IMR-90 (cell line): ENCODE measurements around the gene COQ10A. TPM values are rescaled to one million over a fixed set of nuclear protein-coding genes. Genes with fewer than 3 reads are reported as not detected.

ENCODE experiments used
- ATAC-seq: fragments of 200-7000 bp; cut with Tn5 transposase; 2 replicates; pipeline ENCODE4 v1.9.1; 2020; ENCODE audit warnings: low read depth, mild to moderate bottlenecking, moderate library complexity
- BruUV-seq: library from RNA; stranded (reverse); fragments of 400-500 nt; replicated peaks from 2 replicates; lab custom pipeline; 2021; lab: Mats Ljungman, UMichigan
- CTCF ChIA-PET: fragments of 300-600 bp; formaldehyde crosslinking; extraction: SDS; loops from one replicate; lab custom pipeline; 2021; ENCODE audit warnings: antibody characterized with exemption; lab: Yijun Ruan, JAX
- POLR2A ChIA-PET: fragments of 300-600 bp; sonication (Branson Sonifier 250); formaldehyde crosslinking; loops from one replicate; lab custom pipeline; 2022; ENCODE audit warnings: antibody characterized with exemption; ENCODE audit not compliant: unreplicated experiment; lab: Charles Lee
- DNase-seq: peaks from one replicate; pipeline ENCODE4 v3.0.0; 2013
- H2AFZ ChIP-seq: replicated peaks from 2 replicates; pipeline ENCODE3; 2013; ENCODE audit warnings: low read length, mild to moderate bottlenecking; ENCODE audit not compliant: poor library complexity
- H2AK5ac ChIP-seq: 2 replicates; pipeline ENCODE4 v1.6.1; 2013; ENCODE audit warnings: low read depth, low read length, inconsistent platforms
- H2AK9ac ChIP-seq: replicated peaks from 2 replicates; pipeline ENCODE3; 2013; ENCODE audit warnings: mild to moderate bottlenecking, low read depth, low read length, moderate library complexity; ENCODE audit not compliant: poor library complexity
- H2BK120ac ChIP-seq: 2 replicates; pipeline ENCODE4 v1.6.1; 2013; ENCODE audit warnings: low read depth, low read length, inconsistent platforms
- H2BK15ac ChIP-seq: 3 replicates; pipeline ENCODE4 v1.6.1; 2013; ENCODE audit warnings: low read depth, low read length, inconsistent platforms
- H2BK20ac ChIP-seq: 2 replicates; pipeline ENCODE4 v1.6.1; 2013; ENCODE audit warnings: low read depth, mild to moderate bottlenecking, inconsistent platforms, low read length, moderate library complexity
- H2BK5ac ChIP-seq: 2 replicates; pipeline ENCODE4 v1.6.1; 2013; ENCODE audit warnings: mild to moderate bottlenecking, low read depth, low read length, inconsistent platforms; ENCODE audit not compliant: poor library complexity, severe bottlenecking
- H3K14ac ChIP-seq: replicated peaks from 2 replicates; pipeline ENCODE4 v1.6.1; 2013; ENCODE audit warnings: low read depth, low read length, inconsistent platforms
- H3K18ac ChIP-seq: 2 replicates; pipeline ENCODE4 v1.6.1; 2013; ENCODE audit warnings: low read depth, low read length, control low read depth
- H3K23ac ChIP-seq: 2 replicates; pipeline ENCODE4 v1.6.1; 2013; ENCODE audit warnings: low read depth, low read length, inconsistent platforms
- H3K27ac ChIP-seq: 2 replicates; pipeline ENCODE4 v1.5.1; 2013; ENCODE audit warnings: mild to moderate bottlenecking, control low read depth, low read length; ENCODE audit not compliant: insufficient read depth
- H3K27me3 ChIP-seq: 2 replicates; pipeline ENCODE4 v1.6.1; 2013; ENCODE audit warnings: low read length; ENCODE audit not compliant: control insufficient read depth, insufficient read depth
- H3K36me3 ChIP-seq: 2 replicates; pipeline ENCODE4 v1.6.1; 2013; ENCODE audit warnings: low read length, mixed read lengths; ENCODE audit not compliant: control insufficient read depth, insufficient read depth
- H3K4ac ChIP-seq: 2 replicates; pipeline ENCODE4 v1.6.1; 2013; ENCODE audit warnings: low read depth, low read length, inconsistent platforms
- H3K4me1 ChIP-seq: 2 replicates; pipeline ENCODE4 v1.6.1; 2013; ENCODE audit warnings: low read length, mixed read lengths; ENCODE audit not compliant: control insufficient read depth, insufficient read depth
- H3K4me2 ChIP-seq: 2 replicates; pipeline ENCODE4 v1.6.1; 2013; ENCODE audit warnings: low read depth, mild to moderate bottlenecking, control low read depth, low read length, moderate library complexity
- H3K4me3 ChIP-seq: 2 replicates; pipeline ENCODE4 v1.5.1; 2013; ENCODE audit warnings: low read depth, mild to moderate bottlenecking, control low read depth, low read length, moderate library complexity; ENCODE audit not compliant: insufficient read depth
- H3K56ac ChIP-seq: 2 replicates; pipeline ENCODE4 v1.6.1; 2013; ENCODE audit warnings: low read length, inconsistent platforms; ENCODE audit not compliant: insufficient read depth; ENCODE audit errors: extremely low read depth
- H3K79me1 ChIP-seq, 2 experiments: 2 replicates each; pipeline ENCODE4 v1.6.1; 2013; ENCODE audit warnings: low read length in 2 of 2, inconsistent platforms in 1 of 2, low read depth in 1 of 2
- H3K9ac ChIP-seq: 2 replicates; pipeline ENCODE4 v1.6.1; 2013; ENCODE audit warnings: low read depth, low read length, control low read depth
- H3K9me1 ChIP-seq: 2 replicates; pipeline ENCODE4 v1.6.1; 2013; ENCODE audit warnings: low read length, inconsistent platforms; ENCODE audit not compliant: insufficient read depth
- H3K9me3 ChIP-seq: 2 replicates; pipeline ENCODE4 v1.6.1; 2013; ENCODE audit warnings: low read length; ENCODE audit not compliant: control insufficient read depth, insufficient read depth
- H4K20me1 ChIP-seq: 2 replicates; pipeline ENCODE4 v1.6.1; 2013; ENCODE audit warnings: low read length, inconsistent platforms; ENCODE audit not compliant: insufficient read depth
- H4K5ac ChIP-seq: 2 replicates; pipeline ENCODE4 v1.6.1; 2013; ENCODE audit warnings: mild to moderate bottlenecking, low read depth, low read length, control low read depth
- H4K8ac ChIP-seq, 2 experiments: 2 replicates each; pipeline ENCODE4 v1.6.1; 2013; ENCODE audit warnings: low read depth in 2 of 2, low read length in 2 of 2, control low read depth in 1 of 2, inconsistent platforms in 1 of 2
- H4K91ac ChIP-seq: 2 replicates; pipeline ENCODE4 v1.6.1; 2013; ENCODE audit warnings: low read depth, low read length, inconsistent platforms; ENCODE audit not compliant: insufficient read depth
- CEBPB ChIP-seq: IDR thresholded peaks from 2 replicates; pipeline ENCODE4 v1.6.1; 2012; ENCODE audit warnings: low read depth, low read length, improper control_type of control experiment
- MAFK ChIP-seq: IDR thresholded peaks from 2 replicates; pipeline ENCODE4 v1.6.1; 2012; ENCODE audit warnings: low read depth, low read length, improper control_type of control experiment
- MXI1 ChIP-seq: IDR thresholded peaks from 2 replicates; pipeline ENCODE4 v1.6.1; 2012; ENCODE audit warnings: low read depth, mild to moderate bottlenecking, low read length, moderate library complexity, borderline replicate concordance
- WGBS, 2 experiments: methylation state at CpG; one replicate each; pipeline versions ENCODE4 v1.1.5 to v1.1.7; 2013; ENCODE audit warnings: missing lambda C conversion rate in 2 of 2; ENCODE audit not compliant: insufficient read length in 1 of 2; ENCODE audit errors: extremely low coverage in 2 of 2; 5-methylcytosine and 5-hydroxymethylcytosine counted together
- dilution Hi-C: fragments of 300-500 bp; cut with HindIII; formaldehyde crosslinking; loops from one replicate; pipeline ENCODE4 v1.14.3; 2018; ENCODE audit warnings: low sequenced_read_pairs; ENCODE audit not compliant: unreplicated experiment
- in situ Hi-C: fragments of 300-500 bp; cut with MboI; formaldehyde crosslinking; loops from 3 replicates; pipeline ENCODE4 v1.14.3; 2019; ENCODE audit warnings: low sequenced_read_pairs, inconsistent platforms, mixed read lengths
- intact Hi-C: fragments of 100-400 bp; cut with micrococcal nuclease; formaldehyde crosslinking; loops from 2 replicates; pipeline ENCODE4 v1.10.0; 2022
- polyA plus RNA-seq, 3 experiments: library from polyadenylated mRNA; depleted of rRNA; stranded (reverse); fragments of >200 nt; gene quantifications; 2 replicates each; pipeline ENCODE4 v1.2.3, GENCODE V29; 2012; ENCODE audit warnings: low replicate concordance in 1 of 3
- total RNA-seq: library from RNA; depleted of rRNA; stranded (reverse); fragments of >200 nt; gene quantifications from 2 replicates; pipeline ENCODE4 v1.2.3, GENCODE V29; 2012
- TF ChIP-seq, protein P1 (sequence below): conservative IDR thresholded peaks from 2 replicates; pipeline ENCODE4 v1.5.1; 2012; ENCODE audit warnings: mild to moderate bottlenecking, low read depth, low read length, improper control_type of control experiment
- TF ChIP-seq, protein P2 (sequence below): fragments of 150-350 bp; IDR thresholded peaks from 2 replicates; pipeline ENCODE4 v1.6.1; 2017; ENCODE audit warnings: mild to moderate bottlenecking, antibody characterized with exemption, low read length, low read depth
- TF ChIP-seq, protein P3 (sequence below): fragments of 150-350 bp; IDR thresholded peaks from 2 replicates; pipeline ENCODE4 v1.6.1; 2016; ENCODE audit warnings: low read depth, mild to moderate bottlenecking, low read length, moderate library complexity, borderline replicate concordance

Gene COQ10A
- total and polyA plus RNA-seq, 2 of the 4 experiments (the other 2 are of a cell fraction): 4.7 to 10.8 TPM

DNA sequence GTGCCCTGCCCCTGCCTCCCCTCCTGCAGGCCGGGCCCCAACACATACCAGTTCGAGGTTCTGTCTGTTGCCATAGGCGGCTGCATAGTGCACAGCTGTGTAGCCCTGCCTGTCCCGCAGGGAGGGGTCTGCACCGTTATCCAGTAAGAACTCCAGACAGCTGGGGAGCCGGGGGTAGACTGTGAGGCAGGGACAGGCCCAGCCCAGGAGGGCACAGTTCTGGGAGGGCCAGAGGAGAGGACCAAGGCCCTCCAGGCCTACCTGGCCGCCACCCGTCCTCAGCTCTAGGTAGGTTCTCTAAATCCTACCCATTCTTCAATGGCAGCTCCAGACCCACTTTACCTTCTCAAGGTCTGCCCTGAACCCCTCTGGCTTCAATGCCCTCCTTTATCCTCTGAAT lies 18.0 kb upstream of the COQ10A start:
- no TSS peak for BruUV-seq
- DNase-seq: no peak
- ATAC-seq: no peak
- H2BK15ac ChIP-seq: no peak overlapping the region
- TF ChIP-seq, protein P1, sequence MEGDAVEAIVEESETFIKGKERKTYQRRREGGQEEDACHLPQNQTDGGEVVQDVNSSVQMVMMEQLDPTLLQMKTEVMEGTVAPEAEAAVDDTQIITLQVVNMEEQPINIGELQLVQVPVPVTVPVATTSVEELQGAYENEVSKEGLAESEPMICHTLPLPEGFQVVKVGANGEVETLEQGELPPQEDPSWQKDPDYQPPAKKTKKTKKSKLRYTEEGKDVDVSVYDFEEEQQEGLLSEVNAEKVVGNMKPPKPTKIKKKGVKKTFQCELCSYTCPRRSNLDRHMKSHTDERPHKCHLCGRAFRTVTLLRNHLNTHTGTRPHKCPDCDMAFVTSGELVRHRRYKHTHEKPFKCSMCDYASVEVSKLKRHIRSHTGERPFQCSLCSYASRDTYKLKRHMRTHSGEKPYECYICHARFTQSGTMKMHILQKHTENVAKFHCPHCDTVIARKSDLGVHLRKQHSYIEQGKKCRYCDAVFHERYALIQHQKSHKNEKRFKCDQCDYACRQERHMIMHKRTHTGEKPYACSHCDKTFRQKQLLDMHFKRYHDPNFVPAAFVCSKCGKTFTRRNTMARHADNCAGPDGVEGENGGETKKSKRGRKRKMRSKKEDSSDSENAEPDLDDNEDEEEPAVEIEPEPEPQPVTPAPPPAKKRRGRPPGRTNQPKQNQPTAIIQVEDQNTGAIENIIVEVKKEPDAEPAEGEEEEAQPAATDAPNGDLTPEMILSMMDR: no peak
- no peak for TF ChIP-seq MXI1
- TF ChIP-seq, protein P2, sequence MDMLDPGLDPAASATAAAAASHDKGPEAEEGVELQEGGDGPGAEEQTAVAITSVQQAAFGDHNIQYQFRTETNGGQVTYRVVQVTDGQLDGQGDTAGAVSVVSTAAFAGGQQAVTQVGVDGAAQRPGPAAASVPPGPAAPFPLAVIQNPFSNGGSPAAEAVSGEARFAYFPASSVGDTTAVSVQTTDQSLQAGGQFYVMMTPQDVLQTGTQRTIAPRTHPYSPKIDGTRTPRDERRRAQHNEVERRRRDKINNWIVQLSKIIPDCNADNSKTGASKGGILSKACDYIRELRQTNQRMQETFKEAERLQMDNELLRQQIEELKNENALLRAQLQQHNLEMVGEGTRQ: no peak
- TF ChIP-seq CEBPB: no peak
- no peak for TF ChIP-seq MAFK
- TF ChIP-seq, protein P3, sequence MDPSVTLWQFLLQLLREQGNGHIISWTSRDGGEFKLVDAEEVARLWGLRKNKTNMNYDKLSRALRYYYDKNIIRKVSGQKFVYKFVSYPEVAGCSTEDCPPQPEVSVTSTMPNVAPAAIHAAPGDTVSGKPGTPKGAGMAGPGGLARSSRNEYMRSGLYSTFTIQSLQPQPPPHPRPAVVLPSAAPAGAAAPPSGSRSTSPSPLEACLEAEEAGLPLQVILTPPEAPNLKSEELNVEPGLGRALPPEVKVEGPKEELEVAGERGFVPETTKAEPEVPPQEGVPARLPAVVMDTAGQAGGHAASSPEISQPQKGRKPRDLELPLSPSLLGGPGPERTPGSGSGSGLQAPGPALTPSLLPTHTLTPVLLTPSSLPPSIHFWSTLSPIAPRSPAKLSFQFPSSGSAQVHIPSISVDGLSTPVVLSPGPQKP: no peak
- H3K27ac ChIP-seq: no peak overlapping the region
- peaks cover 29% of the 10 kb centered on the region for H4K20me1 ChIP-seq
- H2BK20ac ChIP-seq: no peak overlapping the region
- intact Hi-C loops: no loop called here
- H3K23ac ChIP-seq: no peak overlapping the region
- no peak overlapping the region for H3K4me2 ChIP-seq
- H4K8ac ChIP-seq: no peak overlapping the region
- no peak overlapping the region for H3K4ac ChIP-seq
- dilution Hi-C loops: no loop called here
- no peak overlapping the region for H4K91ac ChIP-seq
- in situ Hi-C loops: no loop called here
- H3K27me3 ChIP-seq: no peaks in the 10 kb centered on the region
- no peak overlapping the region for H2BK5ac ChIP-seq
- ChIA-PET CTCF (no interaction called here), POLR2A (interaction anchor here (0.5 kb wide), 1 partner anchor 9 kb away, joined by 3 read pairs; no protein-coding TSS in a partner anchor)
- H3K4me1 ChIP-seq: peaks cover 6% of the 10 kb centered on the region
- WGBS, 2 experiments: 100% methylated on average over 1 of the region's 8 CpGs; no CpG with 5 or more reads in 1 of the 2 experiments
- no peak overlapping the region for H2AFZ ChIP-seq
- no peak overlapping the region for H3K18ac ChIP-seq
- H4K5ac ChIP-seq: no peak overlapping the region
- H3K9me1 ChIP-seq: peaks cover 9% of the 10 kb centered on the region; the same call in 1 of the 2 replicates
- H3K14ac ChIP-seq: no peak overlapping the region
- no peak overlapping the region for H2AK9ac ChIP-seq
- H3K9ac ChIP-seq: no peak overlapping the region
- H3K4me3 ChIP-seq: no peak overlapping the region
- H2AK5ac ChIP-seq: no peak overlapping the region
- H3K56ac ChIP-seq: no peak overlapping the region
- H3K36me3 ChIP-seq: peaks cover 76% of the 10 kb centered on the region
- H2BK120ac ChIP-seq: no peak overlapping the region
- no peaks in the 10 kb centered on the region for H3K9me3 ChIP-seq
- H3K79me1 ChIP-seq: peaks cover 26 to 62% of the 10 kb centered on the region in 2 experiments
